ENCODE data around the gene ID3.

The ID3 gene

GRCh38 chr1:23568608-23569383 is 9.5 kb upstream of the ID3 start:
- no peak for DNase-seq (ENCODE audit: low read depth, low spot score)
- TF ChIP-seq CTCF (IDR thresholded peaks at IDR 0.05; ENCODE audit: insufficient read depth, low read length, missing control alignments), result no peak
- H3K4me3 ChIP-seq (ENCODE audit: low read depth, low read length), result peak overlapping the region; percentile 49
- CTCF ChIA-PET, result interaction anchor here (0.7 to 40.3 kb wide), 5 partner anchors 11 to 68 kb away, joined by 3 to 1485 read pairs (median 6); no protein-coding TSS in a partner anchor
- POLR2A ChIA-PET, result interaction anchor here (0.8 to 1.3 kb wide), 2 partner anchors 8 to 10 kb away, joined by 4 to 6 read pairs; no protein-coding TSS in a partner anchor

DNA sequence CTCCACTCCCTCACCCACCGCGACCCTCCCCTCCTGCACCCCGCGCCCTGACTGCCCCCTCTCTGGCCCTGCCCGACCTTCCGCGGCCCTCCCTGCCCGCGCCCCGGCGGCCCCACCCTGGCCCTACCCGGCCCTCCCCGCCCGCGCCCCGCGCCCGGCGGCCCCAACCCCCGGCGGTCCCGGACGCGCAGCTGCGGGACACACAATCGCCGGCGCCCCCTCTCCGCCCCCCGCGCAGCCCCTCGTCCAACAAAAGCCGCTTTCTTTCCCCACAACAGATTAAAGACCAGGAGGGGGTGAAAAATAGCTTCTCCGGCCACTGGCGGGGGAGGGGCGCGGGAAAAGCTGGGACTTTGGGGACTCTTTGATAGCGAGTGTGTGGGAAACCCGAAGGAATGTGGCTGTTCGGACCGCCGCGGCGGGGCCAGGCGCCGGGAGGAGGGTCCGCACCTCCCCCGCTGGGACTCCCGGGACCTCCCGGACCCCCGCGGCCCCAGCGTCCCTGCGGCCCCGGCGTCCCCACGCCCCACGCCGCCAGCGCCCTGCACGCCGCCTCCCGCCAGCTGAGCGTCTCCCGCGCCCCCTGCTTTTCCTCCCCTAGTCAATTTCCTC is 8.8 kb upstream of the ID3 start:
- TF ChIP-seq CTCF (IDR thresholded peaks at IDR 0.05; ENCODE audit: insufficient read depth, low read length, missing control alignments), result no peak
- H3K4me3 ChIP-seq (ENCODE audit: low read depth, low read length), result peak overlapping the region; percentile 49
- DNase-seq (ENCODE audit: low read depth, low spot score), result no peak
- ChIA-PET CTCF (interaction anchor here (0.7 to 40.3 kb wide), 5 partner anchors 10 to 69 kb away, joined by 3 to 1485 read pairs (median 6); no protein-coding TSS in a partner anchor), POLR2A (interaction anchor here (0.8 to 1.3 kb wide), 2 partner anchors 9 kb away, joined by 4 to 6 read pairs; no protein-coding TSS in a partner anchor)

DNA sequence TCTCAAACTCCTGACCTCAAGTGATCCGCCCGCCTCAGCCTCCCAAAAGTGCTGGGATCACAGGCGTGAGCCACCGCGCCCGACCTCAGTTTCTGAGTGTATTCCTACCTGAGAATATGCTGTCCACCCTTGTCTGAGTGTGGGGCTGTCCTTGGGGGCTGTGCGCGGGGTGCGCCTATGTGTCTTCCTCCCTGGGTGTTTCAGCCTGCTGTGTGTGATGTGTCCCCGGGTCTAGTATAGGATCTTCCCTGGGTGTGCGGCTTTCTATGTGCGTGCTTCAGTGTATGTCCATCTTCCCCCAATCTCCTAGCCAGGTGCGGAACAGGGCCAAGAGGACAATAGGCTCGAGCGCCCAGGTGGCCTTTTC is 8.3 kb upstream of the ID3 start:
- no peak for TF ChIP-seq CTCF (IDR thresholded peaks at IDR 0.05; ENCODE audit: insufficient read depth, low read length, missing control alignments)
- POLR2A ChIA-PET, result interaction anchor here (0.8 kb wide), 1 partner anchor 10 kb away, joined by 6 read pairs; no protein-coding TSS in a partner anchor
- peak overlapping the region; percentile 49; the same call in 1 of the 2 replicates for H3K4me3 ChIP-seq (ENCODE audit: low read depth, low read length)
- CTCF ChIA-PET, result interaction anchor here (1.3 to 40.3 kb wide), 3 partner anchors 10 to 69 kb away, joined by 3 to 1485 read pairs (median 10); no protein-coding TSS in a partner anchor
- no peak for DNase-seq (ENCODE audit: low read depth, low spot score)

DNA sequence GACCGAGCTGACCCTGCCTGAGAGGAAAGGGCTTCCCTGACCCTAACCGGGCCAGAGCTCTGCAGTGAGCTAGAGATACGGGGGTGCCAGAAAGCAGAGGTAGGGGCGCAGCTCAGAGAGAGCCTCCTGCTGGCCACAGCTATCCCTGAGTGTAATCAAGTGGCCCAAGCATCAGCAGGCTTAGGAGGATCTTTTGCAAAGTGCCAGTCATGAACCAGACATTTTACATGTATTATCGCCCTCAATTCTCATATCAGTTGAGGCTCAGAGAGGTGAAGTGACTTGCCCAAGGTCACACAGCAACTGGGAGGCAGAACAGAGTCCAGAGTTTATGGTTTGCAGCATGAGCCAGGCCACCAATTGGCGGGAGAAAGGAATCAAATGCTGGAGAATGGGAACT is 7.0 kb upstream of the ID3 start:
- TF ChIP-seq CTCF (IDR thresholded peaks at IDR 0.05; ENCODE audit: insufficient read depth, low read length, missing control alignments), result peak; percentile 18
- ChIA-PET POLR2A (interaction anchor here (0.6 kb wide), 1 partner anchor 10 kb away, joined by 3 read pairs; no protein-coding TSS in a partner anchor), CTCF (interaction anchor here (0.8 to 40.3 kb wide), 3 partner anchors 8 to 71 kb away, joined by 3 to 1485 read pairs (median 15); no protein-coding TSS in a partner anchor)
- no peak overlapping the region for H3K4me3 ChIP-seq (ENCODE audit: low read depth, low read length)
- DNase-seq (ENCODE audit: low read depth, low spot score), result no peak

GRCh38 chr1:23565776-23566175 is 6.5 kb upstream of the ID3 start:
- ChIA-PET POLR2A (no interaction called here), CTCF (interaction anchor here (0.7 to 40.3 kb wide), 3 partner anchors 9 to 71 kb away, joined by 3 to 1485 read pairs (median 15); no protein-coding TSS in a partner anchor)
- DNase-seq (ENCODE audit: low read depth, low spot score), result no peak
- no peak overlapping the region for H3K4me3 ChIP-seq (ENCODE audit: low read depth, low read length)
- no peak for TF ChIP-seq CTCF (IDR thresholded peaks at IDR 0.05; ENCODE audit: insufficient read depth, low read length, missing control alignments)
